Effector memory CD8-positive, alpha-beta T cell (primary cell): ENCODE results near the gene CEP72.
"Not testable (repeated sequence)": the region's sequence is repeated elsewhere in the genome, so short reads cannot be mapped to it uniquely, and the experiment has no call there.

Experiments used
- ATAC-seq: fragments of 150-1000 bp; cut with Tn5 transposase; replicated peaks from 2 replicates; pipeline ENCODE4 v1.10.0; 2021; ENCODE audit warnings: mild to moderate bottlenecking, moderate library complexity
- DNase-seq, 3 experiments: peaks; one replicate each; pipeline ENCODE4 v3.0.0; 2021
- H3K27ac Mint-ChIP-seq, 2 donors: one replicate each; pipeline ENCODE4 v1.8.0; 2022; ENCODE audit warnings: mild to moderate bottlenecking in 2 of 2, mixed read lengths in 2 of 2, moderate library complexity in 2 of 2
- H3K27me3 Mint-ChIP-seq, 2 donors: one replicate each; pipeline ENCODE4 v1.8.0; 2022; ENCODE audit warnings: mixed read lengths in 2 of 2
- H3K36me3 Mint-ChIP-seq: one replicate; pipeline ENCODE4 v1.8.0; 2022; ENCODE audit warnings: mild to moderate bottlenecking, moderate library complexity, mixed read lengths; ENCODE audit not compliant: insufficient read depth
- H3K4me1 Mint-ChIP-seq, 2 donors: one replicate each; pipeline ENCODE4 v1.8.0; 2022; ENCODE audit warnings: low read depth in 2 of 2, mixed read lengths in 2 of 2
- H3K4me3 Mint-ChIP-seq, 2 donors: one replicate each; pipeline ENCODE4 v1.8.0; 2022; ENCODE audit warnings: mild to moderate bottlenecking in 2 of 2, mixed read lengths in 2 of 2, moderate library complexity in 2 of 2
- H3K9me3 Mint-ChIP-seq, 2 donors: one replicate each; pipeline ENCODE4 v1.8.0; 2022; ENCODE audit warnings: mixed read lengths in 2 of 2

CEP72 gene

GRCh38 chr5:592158-592557, 20.0 kb upstream of the CEP72 start:
- peaks cover 0 to 7% of the 10 kb centered on the region in 2 donors for H3K4me1 Mint-ChIP-seq
- H3K27ac Mint-ChIP-seq = no peak overlapping the region
- no peak for DNase-seq
- ATAC-seq = no peak
- H3K4me3 Mint-ChIP-seq = no peak overlapping the region
- no peaks in the 10 kb centered on the region for H3K36me3 Mint-ChIP-seq
- H3K27me3 Mint-ChIP-seq = peaks cover 51 to 84% of the 10 kb centered on the region in 2 donors
- H3K9me3 Mint-ChIP-seq = no peaks in the 10 kb centered on the region

- Mint-ChIP-seq H3K9me3 (no peaks in the 10 kb centered on the region), H3K27ac (no peak overlapping the region), H3K4me1 (peaks cover 4 to 8% of the 10 kb centered on the region in 2 donors), H3K27me3 (peaks cover 59 to 83% of the 10 kb centered on the region in 2 donors), H3K36me3 (no peaks in the 10 kb centered on the region), H3K4me3 (no peak overlapping the region)
- DNase-seq = no peak
- ATAC-seq = no peak
These were observed 18.6 kb upstream of the CEP72 start for GRCh38 chr5:593511-593910.

- Mint-ChIP-seq H3K4me1 (peaks cover 4 to 7% of the 10 kb centered on the region in 2 donors), H3K36me3 (no peaks in the 10 kb centered on the region), H3K9me3 (no peaks in the 10 kb centered on the region), H3K27me3 (peaks cover 64 to 87% of the 10 kb centered on the region in 2 donors), H3K27ac (no peak overlapping the region), H3K4me3 (no peak overlapping the region)
- DNase-seq (no peak), ATAC-seq (no peak)
These were observed 17.8 kb upstream of the CEP72 start for GRCh38 chr5:594226-594860.

- no peak for DNase-seq
- Mint-ChIP-seq H3K36me3 (no peaks in the 10 kb centered on the region), H3K27me3 (peaks cover 63 to 91% of the 10 kb centered on the region in 2 donors), H3K9me3 (no peaks in the 10 kb centered on the region), H3K4me3 (no peak overlapping the region), H3K4me1 (peaks cover 4% of the 10 kb centered on the region in 2 donors), H3K27ac (no peak overlapping the region)
- ATAC-seq = no peak
These were observed 16.8 kb upstream of the CEP72 start for GRCh38 chr5:595285-595875.

- H3K4me3 Mint-ChIP-seq = no peak overlapping the region
- no peaks in the 10 kb centered on the region for H3K36me3 Mint-ChIP-seq
- ATAC-seq (no peak), DNase-seq (no peak)
- H3K27me3 Mint-ChIP-seq = peaks cover 54 to 87% of the 10 kb centered on the region in 2 donors
- no peak overlapping the region for H3K27ac Mint-ChIP-seq
- H3K4me1 Mint-ChIP-seq = peaks cover 4% of the 10 kb centered on the region in 2 donors
- no peaks in the 10 kb centered on the region for H3K9me3 Mint-ChIP-seq
These were observed 14.1 kb upstream of the CEP72 start for GRCh38 chr5:597871-598563.

- DNase-seq (no peak), ATAC-seq (peak; percentile 41)
- Mint-ChIP-seq H3K27me3 (peaks cover 58 to 87% of the 10 kb centered on the region in 2 donors), H3K9me3 (no peaks in the 10 kb centered on the region), H3K27ac (no peak overlapping the region), H3K4me3 (no peak overlapping the region), H3K4me1 (peaks cover 4% of the 10 kb centered on the region in 2 donors), H3K36me3 (no peaks in the 10 kb centered on the region)
These were observed 13.6 kb upstream of the CEP72 start for GRCh38 chr5:598564-598890.

GRCh38 chr5:600886-601541, 11.1 kb upstream of the CEP72 start:
- Mint-ChIP-seq H3K4me1 (peaks cover 4% of the 10 kb centered on the region in 2 donors), H3K27me3 (peaks cover 54 to 87% of the 10 kb centered on the region in 2 donors)

GRCh38 chr5:601771-602465, 10.2 kb upstream of the CEP72 start:
- peaks cover 2 to 7% of the 10 kb centered on the region in 2 donors for H3K9me3 Mint-ChIP-seq
- H3K36me3 Mint-ChIP-seq = no peaks in the 10 kb centered on the region
- peaks cover 4% of the 10 kb centered on the region in 2 donors for H3K4me1 Mint-ChIP-seq
- DNase-seq (no peak), ATAC-seq (no peak)
- H3K27me3 Mint-ChIP-seq = peaks cover 54 to 87% of the 10 kb centered on the region in 2 donors
- H3K4me3 Mint-ChIP-seq = no peak overlapping the region
- no peak overlapping the region for H3K27ac Mint-ChIP-seq

More at GRCh38 chr5:600886-601541, 11.1 kb upstream of the CEP72 start:
- DNase-seq (no peak), ATAC-seq (no peak)
- Mint-ChIP-seq H3K9me3 (peaks cover 2 to 7% of the 10 kb centered on the region in 2 donors), H3K36me3 (no peaks in the 10 kb centered on the region), H3K4me3 (no peak overlapping the region), H3K27ac (no peak overlapping the region)

- Mint-ChIP-seq H3K4me3 (no peak overlapping the region), H3K27me3 (peaks cover 56 to 91% of the 10 kb centered on the region in 2 donors), H3K4me1 (peaks cover 4 to 7% of the 10 kb centered on the region in 2 donors), H3K9me3 (peaks cover 2 to 7% of the 10 kb centered on the region in 2 donors), H3K27ac (no peak overlapping the region), H3K36me3 (no peaks in the 10 kb centered on the region)
- DNase-seq (no peak), ATAC-seq (no peak)
These were observed 9.6 kb upstream of the CEP72 start for GRCh38 chr5:602466-603035.

GRCh38 chr5:603081-603998, 8.8 kb upstream of the CEP72 start:
- H3K36me3 Mint-ChIP-seq = no peaks in the 10 kb centered on the region

GRCh38 chr5:604391-604831, 7.7 kb upstream of the CEP72 start:
- Mint-ChIP-seq H3K36me3 (no peaks in the 10 kb centered on the region), H3K9me3 (peaks cover 2 to 7% of the 10 kb centered on the region in 2 donors), H3K4me1 (peaks cover 0 to 5% of the 10 kb centered on the region in 2 donors), H3K27me3 (peaks cover 50 to 85% of the 10 kb centered on the region in 2 donors), H3K27ac (no peak overlapping the region), H3K4me3 (no peak overlapping the region)
- DNase-seq (no peak), ATAC-seq (no peak)

More at GRCh38 chr5:603081-603998, 8.8 kb upstream of the CEP72 start:
- H3K27me3 Mint-ChIP-seq = peaks cover 56 to 91% of the 10 kb centered on the region in 2 donors
- ATAC-seq = no peak
- no peak overlapping the region for H3K4me3 Mint-ChIP-seq
- H3K4me1 Mint-ChIP-seq = peaks cover 2 to 7% of the 10 kb centered on the region in 2 donors
- H3K27ac Mint-ChIP-seq = no peak overlapping the region
- no peak for DNase-seq
- peaks cover 2 to 7% of the 10 kb centered on the region in 2 donors for H3K9me3 Mint-ChIP-seq

- H3K9me3 Mint-ChIP-seq, H3K4me3 Mint-ChIP-seq, H3K4me1 Mint-ChIP-seq, DNase-seq, H3K36me3 Mint-ChIP-seq, H3K27ac Mint-ChIP-seq, ATAC-seq: not testable (repeated sequence)
- H3K27me3 Mint-ChIP-seq = peaks cover 49 to 78% of the 10 kb centered on the region in 2 donors
These were observed 7.0 kb upstream of the CEP72 start for GRCh38 chr5:605090-605489.
